GM23248 (cell line): Measurements from ENCODE around the gene F2RL3. TPM values are rescaled to one million over a fixed set of nuclear protein-coding genes. Genes with fewer than 3 reads are reported as not detected.
"Not testable (repeated sequence)": the region's sequence is repeated elsewhere in the genome, so short reads cannot be mapped to it uniquely, and the experiment has no call there.

Source experiments
- DNase-seq: peaks from one replicate; pipeline ENCODE4 v3.0.0-alpha.2; 2015
- H2AFZ ChIP-seq: fragments of 200-600 bp; sonication (generic); 2 replicates; pipeline ENCODE4 v1.6.1; 2016; ENCODE audit warnings: antibody characterized with exemption
- H3F3A ChIP-seq: fragments of 200-600 bp; sonication (generic); 2 replicates; pipeline ENCODE4 v1.6.1; 2016; ENCODE audit warnings: mild to moderate bottlenecking, antibody characterized with exemption, mixed run types; ENCODE audit not compliant: insufficient read depth
- H3K27ac ChIP-seq: fragments of 200-600 bp; sonication (generic); 2 replicates; pipeline ENCODE4 v1.5.1; 2016; ENCODE audit warnings: mild to moderate bottlenecking
- H3K27me3 ChIP-seq: fragments of 200-600 bp; sonication (generic); replicated peaks from 2 replicates; pipeline ENCODE4 v1.6.1; 2016; ENCODE audit warnings: mild to moderate bottlenecking; ENCODE audit not compliant: insufficient read depth
- H3K36me3 ChIP-seq: fragments of 200-600 bp; sonication (generic); 2 replicates; pipeline ENCODE4 v1.6.1; 2016; ENCODE audit warnings: low read depth, mild to moderate bottlenecking
- H3K4me1 ChIP-seq: fragments of 200-600 bp; sonication (generic); 2 replicates; pipeline ENCODE4 v1.6.1; 2016; ENCODE audit warnings: mild to moderate bottlenecking; ENCODE audit not compliant: insufficient read depth
- H3K4me2 ChIP-seq: fragments of 200-600 bp; sonication (generic); one replicate; pipeline ENCODE4 v1.6.1; 2016; ENCODE audit warnings: mild to moderate bottlenecking; ENCODE audit not compliant: unreplicated experiment
- H3K4me3 ChIP-seq: fragments of 200-600 bp; sonication (generic); 2 replicates; pipeline ENCODE4 v1.5.1; 2016; ENCODE audit warnings: mild to moderate bottlenecking
- H3K79me2 ChIP-seq: fragments of 200-600 bp; sonication (generic); 2 replicates; pipeline ENCODE4 v1.6.1; 2016; ENCODE audit warnings: mild to moderate bottlenecking; ENCODE audit not compliant: insufficient read depth
- H3K9ac ChIP-seq: fragments of 200-600 bp; sonication (generic); 2 replicates; pipeline ENCODE4 v1.6.1; 2016; ENCODE audit warnings: mild to moderate bottlenecking
- H3K9me2 ChIP-seq: fragments of 200-600 bp; sonication (generic); 2 replicates; pipeline ENCODE4 v1.6.1; 2016; ENCODE audit warnings: mixed run types, mild to moderate bottlenecking, moderate library complexity; ENCODE audit not compliant: insufficient read depth
- H3K9me3 ChIP-seq: fragments of 200-600 bp; sonication (generic); one replicate; pipeline ENCODE4 v1.6.1; 2017; ENCODE audit warnings: low read depth
- H4K20me1 ChIP-seq: fragments of 200-600 bp; sonication (generic); 2 replicates; pipeline ENCODE4 v1.6.0; 2016; ENCODE audit not compliant: insufficient read depth
- EZH2 ChIP-seq: fragments of 200-600 bp; sonication (generic); IDR thresholded peaks from 2 replicates; pipeline ENCODE4 v1.6.1; 2018; ENCODE audit warnings: antibody characterized with exemption, mild to moderate bottlenecking; ENCODE audit not compliant: insufficient read depth, poor library complexity, severe bottlenecking
- EZH2phosphoT487 ChIP-seq: fragments of 200-600 bp; sonication (generic); IDR thresholded peaks from 2 replicates; pipeline ENCODE4 v1.6.1; 2018; ENCODE audit warnings: antibody characterized with exemption, moderate library complexity, mild to moderate bottlenecking, low read depth; ENCODE audit not compliant: insufficient read depth
- WGBS, 2 experiments: methylation state at CpG; one replicate each; pipeline ENCODE4 v1.1.6; 2015 to 2017; ENCODE audit warnings: low lambda C conversion rate in 2 of 2, low coverage in 1 of 2; ENCODE audit errors: missing lambda C conversion rate in 2 of 2; 5-methylcytosine and 5-hydroxymethylcytosine counted together
- in situ Hi-C: fragments of 300-500 bp; cut with MboI; formaldehyde crosslinking; loops from 2 replicates; pipeline ENCODE4 v1.15.0; 2020
- polyA plus RNA-seq: library from polyadenylated mRNA; unstranded; fragments of >200 nt; fragmentation: Nextera tagmentation; extraction: Ambion mirVana; gene quantifications from 2 replicates; pipeline ENCODE4 v1.2.1, GENCODE V29; 2016
- total RNA-seq: library from RNA; depleted of rRNA; stranded (reverse); fragments of >200 nt; shearing (Covaris generic); gene quantifications from 2 replicates; pipeline ENCODE4 v1.2.3, GENCODE V29; 2014

The F2RL3 gene
- total and polyA plus RNA-seq, 2 experiments from 2014 or later, result not detected

DNA sequence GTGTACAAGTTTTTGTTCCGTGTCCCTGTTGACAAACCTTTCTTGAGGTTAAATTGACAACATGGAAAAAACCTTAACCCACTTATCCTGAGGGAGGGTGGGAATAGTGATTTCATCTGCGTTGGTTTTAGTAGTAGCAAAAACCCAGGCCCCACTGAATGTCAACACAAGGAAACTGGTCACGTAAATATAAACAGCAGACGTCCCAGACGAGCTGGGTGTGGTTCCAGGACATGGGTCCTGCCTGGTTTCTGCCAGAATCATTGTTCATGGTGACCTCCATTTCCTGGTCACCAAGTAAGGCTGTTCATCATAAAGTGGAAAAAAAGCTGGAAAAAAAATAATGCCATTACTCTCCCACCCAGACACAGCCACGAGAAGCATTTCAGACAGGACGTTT is 16.9 kb upstream of the F2RL3 start:
- Histone ChIP-seq H3K4me1 (no peaks in the 10 kb centered on the region), H3K9me3 (no peaks in the 10 kb centered on the region), H2AFZ (no peak overlapping the region), H3K9me2 (no peaks in the 10 kb centered on the region), H3K4me3 (no peak overlapping the region), H4K20me1 (no peaks in the 10 kb centered on the region), H3K36me3 (peaks cover 8% of the 10 kb centered on the region), H3K4me2 (no peak overlapping the region), H3K27me3 (no peaks in the 10 kb centered on the region), H3K79me2 (peaks cover 24% of the 10 kb centered on the region), H3K9ac (no peak overlapping the region), H3K27ac (no peak overlapping the region), H3F3A (no peaks in the 10 kb centered on the region)
- in situ Hi-C loops, result no loop called here
- WGBS, 2 experiments, result 48 to 53% methylated on average over 7 of the region's 7 CpGs
- TF ChIP-seq EZH2 (no peak), EZH2phosphoT487 (no peak)
- DNase-seq, result no peak

DNA sequence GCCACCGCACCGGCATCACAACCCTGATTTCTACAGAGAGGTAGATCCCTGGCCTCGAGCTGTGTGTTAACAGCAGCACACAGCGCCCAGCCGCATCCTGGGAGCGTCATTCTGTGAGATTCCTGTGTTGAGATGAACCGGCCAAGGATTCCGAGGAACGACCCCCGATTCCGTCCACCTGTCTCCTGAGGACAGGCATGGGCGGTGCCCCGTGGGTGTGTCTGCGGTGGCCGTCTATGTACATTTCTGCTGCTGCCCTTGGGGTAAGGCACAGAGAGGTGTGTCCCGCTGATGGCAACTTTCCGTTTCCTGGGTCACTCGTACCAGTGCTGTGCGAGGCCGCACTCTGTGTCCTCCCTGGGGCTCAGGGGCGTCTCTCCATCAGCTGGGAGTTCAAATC is 16.1 kb upstream of the F2RL3 start:
- Histone ChIP-seq H2AFZ (no peak overlapping the region), H3K4me3 (no peak overlapping the region), H3K9me2 (no peaks in the 10 kb centered on the region), H3K9ac (no peak overlapping the region), H3K27me3 (no peaks in the 10 kb centered on the region), H3K36me3 (peaks cover 4% of the 10 kb centered on the region), H3K27ac (no peak overlapping the region), H4K20me1 (no peaks in the 10 kb centered on the region), H3K9me3 (no peaks in the 10 kb centered on the region), H3F3A (no peaks in the 10 kb centered on the region), H3K4me2 (no peak overlapping the region), H3K79me2 (peaks cover 24% of the 10 kb centered on the region), H3K4me1 (no peaks in the 10 kb centered on the region)
- TF ChIP-seq EZH2 (no peak), EZH2phosphoT487 (no peak)
- no peak for DNase-seq
- in situ Hi-C loops, result no loop called here
- WGBS, 2 experiments, result 96% methylated on average over 21 of the region's 21 CpGs

DNA sequence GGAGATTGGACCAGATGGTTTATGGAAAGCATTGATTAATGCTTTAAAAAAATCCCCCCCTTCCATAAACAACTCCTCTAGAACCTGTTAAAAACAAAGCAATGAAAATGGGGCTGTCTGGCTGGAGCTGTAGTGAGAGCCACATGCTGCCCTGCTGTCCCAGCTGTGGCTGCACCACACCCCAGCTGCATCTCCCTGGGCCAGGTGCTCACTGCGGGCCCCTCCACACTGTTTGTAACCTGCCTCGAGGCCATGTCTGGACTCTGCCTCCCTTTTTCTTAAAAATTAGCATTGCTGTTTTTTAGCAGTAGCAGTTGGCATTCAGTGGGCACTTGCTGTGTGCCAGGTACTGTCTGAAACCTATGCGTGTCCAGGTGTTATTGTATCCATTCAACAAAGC is 15.2 kb upstream of the F2RL3 start:
- no peaks in the 10 kb centered on the region for H3F3A ChIP-seq
- H4K20me1 ChIP-seq, result no peaks in the 10 kb centered on the region
- no peak overlapping the region for H3K4me3 ChIP-seq
- H3K27ac ChIP-seq, result no peak overlapping the region
- H3K36me3 ChIP-seq, result peaks cover 4% of the 10 kb centered on the region
- in situ Hi-C loops, result no loop called here
- H3K27me3 ChIP-seq, result no peaks in the 10 kb centered on the region
- peaks cover 24% of the 10 kb centered on the region for H3K79me2 ChIP-seq
- no peaks in the 10 kb centered on the region for H3K9me3 ChIP-seq
- no peak overlapping the region for H2AFZ ChIP-seq
- 97% methylated on average over 3 of the region's 3 CpGs for WGBS, 2 experiments
- DNase-seq, result no peak
- no peaks in the 10 kb centered on the region for H3K9me2 ChIP-seq
- H3K9ac ChIP-seq, result no peak overlapping the region
- H3K4me1 ChIP-seq, result no peaks in the 10 kb centered on the region
- no peak overlapping the region for H3K4me2 ChIP-seq
- TF ChIP-seq EZH2phosphoT487 (no peak), EZH2 (no peak)

DNA sequence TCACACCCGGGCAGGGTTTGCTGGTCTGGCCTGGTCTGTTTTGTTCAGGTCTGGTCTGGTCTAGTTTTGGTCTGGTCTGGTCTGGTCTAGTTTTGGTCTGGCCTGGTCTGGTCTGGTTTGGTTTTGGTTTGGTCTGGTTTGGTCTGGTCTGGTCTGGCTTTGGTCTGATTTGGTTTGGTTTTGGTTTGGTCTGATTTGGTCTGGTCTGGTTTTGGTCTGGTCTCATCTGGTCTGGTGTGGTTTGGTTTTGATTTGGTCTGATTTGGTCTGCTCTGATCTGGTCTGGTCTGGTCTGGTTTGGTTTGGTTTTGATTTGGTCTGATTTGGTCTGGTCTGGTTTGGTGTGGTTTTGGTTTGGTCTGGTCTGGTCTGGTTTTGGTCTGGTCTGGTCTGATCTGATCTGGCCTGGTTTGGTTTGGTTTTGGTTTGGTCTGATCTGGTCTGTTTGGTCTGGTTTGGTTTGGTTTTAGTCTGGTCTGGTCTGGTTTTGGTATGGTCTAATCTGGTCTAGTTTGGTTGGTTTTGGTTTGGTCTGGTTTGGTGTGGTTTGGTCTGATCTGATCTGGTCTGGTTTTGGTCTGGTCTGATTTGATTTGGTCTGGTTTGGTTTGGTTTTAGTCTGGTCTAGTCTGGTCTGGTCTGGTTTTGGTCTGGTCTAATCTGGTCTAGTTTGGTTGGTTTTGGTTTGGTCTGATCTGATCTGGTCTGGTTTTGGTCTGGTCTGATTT is 14.4 kb upstream of the F2RL3 start:
- H3K27me3 ChIP-seq, result no peaks in the 10 kb centered on the region
- 0 out of 2 replicates have a peak overlapping the region, but pooled peaks have one; percentile 1 for H3K27ac ChIP-seq
- H3K36me3 ChIP-seq, result peaks cover 4% of the 10 kb centered on the region
- no peaks in the 10 kb centered on the region for H3K9me2 ChIP-seq
- no peak overlapping the region for H3K4me3 ChIP-seq
- no peaks in the 10 kb centered on the region for H3K9me3 ChIP-seq
- H3K4me1 ChIP-seq, result no peaks in the 10 kb centered on the region
- peaks cover 24% of the 10 kb centered on the region for H3K79me2 ChIP-seq
- H4K20me1 ChIP-seq, result no peaks in the 10 kb centered on the region
- no peak for DNase-seq
- H3F3A ChIP-seq, result no peaks in the 10 kb centered on the region
- TF ChIP-seq EZH2, result no peak
- no peak overlapping the region for H3K4me2 ChIP-seq
- no peak overlapping the region for H2AFZ ChIP-seq
- WGBS, 2 experiments, result 56 to 64% methylated on average over 1 of the region's 1 CpG
- in situ Hi-C loops, result no loop called here
- H3K9ac ChIP-seq, result no peak overlapping the region

DNA sequence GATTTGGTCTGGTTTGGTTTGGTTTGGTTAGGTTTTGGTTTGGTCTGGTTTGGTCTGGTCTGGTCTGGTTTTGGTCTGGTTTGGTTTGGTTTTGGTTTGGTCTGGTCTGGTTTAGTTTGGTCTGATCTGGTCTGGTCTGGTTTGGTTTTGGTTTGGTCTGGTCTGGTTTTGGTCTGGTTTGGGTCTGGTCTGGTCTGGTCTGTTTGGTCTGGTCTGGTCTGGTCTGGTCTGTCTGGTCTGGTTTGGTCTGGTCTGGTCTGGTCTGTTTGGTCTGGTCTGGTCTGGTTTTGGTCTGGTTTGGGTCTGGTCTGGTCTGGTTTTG is 13.9 kb upstream of the F2RL3 start:
- H3K9me3 ChIP-seq, H3K9me2 ChIP-seq, H3F3A ChIP-seq, DNase-seq, H3K4me2 ChIP-seq, H3K9ac ChIP-seq, H3K36me3 ChIP-seq, H2AFZ ChIP-seq, H3K4me1 ChIP-seq, H3K27me3 ChIP-seq, in situ Hi-C loops, H3K4me3 ChIP-seq, H4K20me1 ChIP-seq: not testable (repeated sequence)
- Histone ChIP-seq H3K27ac (0 out of 2 replicates have a peak overlapping the region, but pooled peaks have one; percentile 1), H3K79me2 (peaks cover 24% of the 10 kb centered on the region)
